ENCODE results near the gene ZBTB26. TPM values are rescaled to one million over a fixed set of nuclear protein-coding genes. Genes with fewer than 3 reads are reported as not detected.
A peak's percentile ranks its signal among the peaks of the same experiment; 100 is the strongest.
"Not testable (repeated sequence)": the region's sequence is repeated elsewhere in the genome, so short reads cannot be mapped to it uniquely, and the experiment has no call there.

ZBTB26 gene
- total RNA-seq, 4 donors from 2014 or later = 6.3 to 10.4 (median 9.1) TPM

DNA sequence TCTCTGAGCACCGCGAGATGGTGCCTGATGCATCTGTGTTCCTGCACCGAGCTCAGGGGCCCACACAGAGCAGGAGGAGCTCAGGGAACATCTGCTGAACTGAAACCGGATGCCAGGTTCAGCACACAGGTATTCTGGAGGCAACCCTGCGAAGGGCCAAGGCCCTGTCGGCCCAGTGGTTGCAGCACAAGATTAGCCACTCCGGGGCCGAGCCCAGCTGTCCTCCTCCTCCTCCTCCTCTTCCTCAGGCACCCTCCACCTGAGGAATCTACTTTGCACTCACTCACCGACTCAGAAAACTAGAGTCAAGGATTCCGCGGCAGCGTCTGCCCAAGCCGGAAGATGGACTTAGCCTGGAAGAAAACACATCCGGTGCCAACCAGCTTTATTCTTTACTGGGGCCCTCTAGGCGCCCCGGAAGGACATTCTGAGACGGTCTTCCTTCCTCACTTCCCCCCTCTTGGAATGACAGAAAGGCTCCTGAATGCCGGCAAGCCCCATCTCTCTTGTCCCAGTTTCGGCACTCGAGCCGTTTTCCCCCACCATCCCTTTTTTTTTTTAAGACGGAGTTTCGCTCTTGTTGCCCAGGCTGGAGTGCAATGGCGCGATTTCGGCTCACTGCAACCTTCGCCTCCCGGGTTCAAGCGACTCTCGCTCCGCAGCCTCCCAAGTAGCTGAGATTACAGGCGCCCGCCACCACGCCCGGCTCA, 18.2 kb downstream of the ZBTB26 start, which contains the start of gene ZBTB6:
Gene ZBTB6 (minus strand): TSS at position 360 of the 710 bp plus-strand sequence. CDS start 1,251 bp downstream, outside the sequence.
- under 1% methylated on average over 33 of the region's 35 CpGs for WGBS
- H3K36me3 ChIP-seq = peaks cover 7 to 26% (median 15%) of the 10 kb centered on the region in 4 donors
- peak; percentile 93 for DNase-seq (ENCODE audit: extremely low spot score)
- H3K4me1 ChIP-seq = peaks cover 13 to 21% (median 17%) of the 10 kb centered on the region in 4 donors
- peak; percentile 75 to 76 for TF ChIP-seq POLR2AphosphoS5 (IDR thresholded peaks at IDR 0.05)
- TF ChIP-seq, protein P1, sequence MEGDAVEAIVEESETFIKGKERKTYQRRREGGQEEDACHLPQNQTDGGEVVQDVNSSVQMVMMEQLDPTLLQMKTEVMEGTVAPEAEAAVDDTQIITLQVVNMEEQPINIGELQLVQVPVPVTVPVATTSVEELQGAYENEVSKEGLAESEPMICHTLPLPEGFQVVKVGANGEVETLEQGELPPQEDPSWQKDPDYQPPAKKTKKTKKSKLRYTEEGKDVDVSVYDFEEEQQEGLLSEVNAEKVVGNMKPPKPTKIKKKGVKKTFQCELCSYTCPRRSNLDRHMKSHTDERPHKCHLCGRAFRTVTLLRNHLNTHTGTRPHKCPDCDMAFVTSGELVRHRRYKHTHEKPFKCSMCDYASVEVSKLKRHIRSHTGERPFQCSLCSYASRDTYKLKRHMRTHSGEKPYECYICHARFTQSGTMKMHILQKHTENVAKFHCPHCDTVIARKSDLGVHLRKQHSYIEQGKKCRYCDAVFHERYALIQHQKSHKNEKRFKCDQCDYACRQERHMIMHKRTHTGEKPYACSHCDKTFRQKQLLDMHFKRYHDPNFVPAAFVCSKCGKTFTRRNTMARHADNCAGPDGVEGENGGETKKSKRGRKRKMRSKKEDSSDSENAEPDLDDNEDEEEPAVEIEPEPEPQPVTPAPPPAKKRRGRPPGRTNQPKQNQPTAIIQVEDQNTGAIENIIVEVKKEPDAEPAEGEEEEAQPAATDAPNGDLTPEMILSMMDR (IDR thresholded peaks at IDR 0.05) = no peak
- peak within 1 kb of the TSS; percentile 78 to 85 (median 78) for H3K4me3 ChIP-seq
- no peaks in the 10 kb centered on the region for H3K9me3 ChIP-seq
- intact Hi-C loops (cut with DNase I) = loop anchor here (5.0 kb wide), 1 partner anchor 79 kb away; no protein-coding TSS in a partner anchor
- no peaks in the 10 kb centered on the region for H3K27me3 ChIP-seq
- peak within 1 kb of the TSS; percentile 84 to 90 (median 86) for H3K27ac ChIP-seq (replicated peaks in 1 of 4)

GRCh38 chr9:122912671-122912963, 18.7 kb downstream of the ZBTB26 start:
- peaks cover 7 to 26% (median 15%) of the 10 kb centered on the region in 4 donors for H3K36me3 ChIP-seq
- H3K4me1 ChIP-seq = peaks cover 13 to 21% (median 17%) of the 10 kb centered on the region in 4 donors
- intact Hi-C loops (cut with DNase I) = loop anchor here (5.0 kb wide), 1 partner anchor 80 kb away; no protein-coding TSS in a partner anchor
- no peaks in the 10 kb centered on the region for H3K27me3 ChIP-seq
- no peak for DNase-seq (ENCODE audit: extremely low spot score)
- TF ChIP-seq POLR2AphosphoS5 (IDR thresholded peaks at IDR 0.05) (no peak), EP300 (IDR thresholded peaks at IDR 0.05) (no peak), POLR2A (IDR thresholded peaks at IDR 0.05; ENCODE audit: low read depth) (no peak)
- TF ChIP-seq, protein P1 (IDR thresholded peaks at IDR 0.05) = no peak
- H3K9me3 ChIP-seq = no peaks in the 10 kb centered on the region
- WGBS = 6% methylated on average over 9 of the region's 9 CpGs
- peak overlapping the region; percentile 78 to 85 (median 78) for H3K4me3 ChIP-seq
- peak overlapping the region; percentile 84 to 90 (median 86) for H3K27ac ChIP-seq (replicated peaks in 1 of 4)

GRCh38 chr9:122906122-122906521, 25.2 kb downstream of the ZBTB26 start:
- Histone ChIP-seq H3K4me1 (peaks cover 22 to 36% (median 34%) of the 10 kb centered on the region in 4 donors), H3K36me3 (peaks cover 7 to 18% (median 12%) of the 10 kb centered on the region in 4 donors), H3K27ac (replicated peaks in 1 of 4) (peak overlapping the region in 2 of 4 donors; percentile 94 to 97)
- H3K27me3 ChIP-seq; H3K9me3 ChIP-seq; intact Hi-C loops (cut with DNase I); H3K4me3 ChIP-seq; DNase-seq (ENCODE audit: extremely low spot score): not testable (repeated sequence)
- WGBS = 97% methylated on average over 16 of the region's 16 CpGs

GRCh38 chr9:122904823-122905710, 26.2 kb downstream of the ZBTB26 start, which contains the start of gene RC3H2:
Gene RC3H2 (minus strand): TSS chr9:122905359. CDS start chr9:122897509, 7,850 bp downstream.
- DNase-seq (ENCODE audit: extremely low spot score) = peak; percentile 100
- Histone ChIP-seq H3K4me3 (peak within 1 kb of the TSS; percentile 84 to 97 (median 96)), H3K9me3 (no peaks in the 10 kb centered on the region), H3K36me3 (peaks cover 0 to 9% (median 3%) of the 10 kb centered on the region in 4 donors), H3K27me3 (no peaks in the 10 kb centered on the region), H3K27ac (replicated peaks in 1 of 4) (peak within 1 kb of the TSS; percentile 94 to 98 (median 97)), H3K4me1 (peaks cover 28 to 47% (median 43%) of the 10 kb centered on the region in 4 donors)
- 1% methylated on average over 40 of the region's 77 CpGs for WGBS
- intact Hi-C loops (cut with DNase I) = no loop called here
- TF ChIP-seq POLR2AphosphoS5 (IDR thresholded peaks at IDR 0.05) (peak; percentile 97 to 99), POLR2A (IDR thresholded peaks at IDR 0.05; ENCODE audit: low read depth) (peak; percentile 97), EP300 (IDR thresholded peaks at IDR 0.05) (no peak)
- TF ChIP-seq, protein P1 (IDR thresholded peaks at IDR 0.05) = no peak

DNA sequence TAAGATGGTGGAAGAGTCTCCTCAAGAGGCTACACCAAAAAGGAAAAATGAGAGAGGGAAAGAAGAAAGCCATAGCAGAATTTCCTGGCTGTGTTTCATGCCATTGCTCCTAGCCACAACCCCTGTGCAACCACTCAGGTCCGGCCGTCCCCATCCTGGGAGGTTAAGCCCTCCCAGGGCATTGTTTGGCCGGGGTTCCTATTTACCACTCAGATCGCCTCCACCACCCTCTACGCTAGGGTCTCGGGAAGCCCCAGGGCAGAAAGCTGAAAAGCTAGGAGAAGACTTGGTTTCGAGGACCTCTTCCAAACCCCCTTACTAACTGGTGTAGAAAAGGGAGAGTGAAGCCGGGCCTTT, 26.9 kb downstream of the ZBTB26 start:
- Histone ChIP-seq H3K27ac (replicated peaks in 1 of 4) (peak overlapping the region; percentile 94 to 98 (median 97)), H3K4me3 (peak overlapping the region; percentile 84 to 97 (median 96)), H3K27me3 (no peaks in the 10 kb centered on the region), H3K36me3 (peaks cover 0 to 3% (median 0%) of the 10 kb centered on the region in 4 donors), H3K9me3 (no peaks in the 10 kb centered on the region), H3K4me1 (peaks cover 34 to 53% (median 50%) of the 10 kb centered on the region in 4 donors)
- intact Hi-C loops (cut with DNase I) = no loop called here
- TF ChIP-seq EP300 (IDR thresholded peaks at IDR 0.05) = no peak
- TF ChIP-seq POLR2A (IDR thresholded peaks at IDR 0.05; ENCODE audit: low read depth) = no peak
- TF ChIP-seq, protein P1 (IDR thresholded peaks at IDR 0.05) = no peak
- no peak for TF ChIP-seq POLR2AphosphoS5 (IDR thresholded peaks at IDR 0.05)
- WGBS = 0% methylated on average over 4 of the region's 8 CpGs
- no peak for DNase-seq (ENCODE audit: extremely low spot score)
